Natural killer cell (primary cell): ENCODE data around the gene FNDC3B. TPM values are rescaled to one million over a fixed set of nuclear protein-coding genes. Genes with fewer than 3 reads are reported as not detected.

ENCODE experiments used
- ATAC-seq, 3 donors: fragments of 150-1000 bp in 2 of 3; fragments of 200-7000 bp in 1 of 3; cut with Tn5 transposase; 1 replicate in 1 of 3; 2 replicates in 2 of 3; pipeline ENCODE4 v1.10.0; 2021; ENCODE audit warnings: mild to moderate bottlenecking in 2 of 3, moderate library complexity in 2 of 3
- DNase-seq, 2 donors: peaks; one replicate each; pipeline versions ENCODE4 v3.0.0 to v3.0.0-alpha.2; 2013 to 2021; ENCODE audit warnings: mixed read lengths in 1 of 2
- H3K27ac ChIP-seq: one replicate; pipeline ENCODE4 v1.5.1; 2013; ENCODE audit warnings: mild to moderate bottlenecking, low read length
- H3K27me3 ChIP-seq: one replicate; pipeline ENCODE4 v1.6.1; 2013; ENCODE audit warnings: low read length; ENCODE audit not compliant: control insufficient read depth, insufficient read depth
- H3K36me3 ChIP-seq: one replicate; pipeline ENCODE4 v1.6.1; 2013; ENCODE audit warnings: low read length; ENCODE audit not compliant: control insufficient read depth, insufficient read depth
- H3K4me1 ChIP-seq: one replicate; pipeline ENCODE4 v1.6.1; 2013; ENCODE audit warnings: low read length; ENCODE audit not compliant: control insufficient read depth, insufficient read depth
- H3K4me3 ChIP-seq: one replicate; pipeline ENCODE4 v1.5.1; 2013; ENCODE audit warnings: low read length
- H3K9me3 ChIP-seq: one replicate; pipeline ENCODE4 v1.6.1; 2013; ENCODE audit warnings: low read length; ENCODE audit not compliant: control insufficient read depth, insufficient read depth
- H3K27ac Mint-ChIP-seq, 2 donors: one replicate each; pipeline ENCODE4 v1.8.0; 2022; ENCODE audit warnings: mild to moderate bottlenecking in 2 of 2, mixed read lengths in 2 of 2, moderate library complexity in 1 of 2
- H3K27me3 Mint-ChIP-seq, 2 donors: one replicate each; pipeline ENCODE4 v1.8.0; 2022; ENCODE audit warnings: low read depth in 2 of 2, mixed read lengths in 2 of 2
- H3K36me3 Mint-ChIP-seq: one replicate; pipeline ENCODE4 v1.8.0; 2022; ENCODE audit warnings: mixed read lengths
- H3K4me1 Mint-ChIP-seq, 2 donors: one replicate each; pipeline ENCODE4 v1.8.0; 2022; ENCODE audit warnings: mixed read lengths in 2 of 2
- H3K4me3 Mint-ChIP-seq: one replicate; pipeline ENCODE4 v1.8.0; 2022; ENCODE audit warnings: mild to moderate bottlenecking, moderate library complexity, mixed read lengths
- H3K9me3 Mint-ChIP-seq, 2 donors: one replicate each; pipeline ENCODE4 v1.8.0; 2022; ENCODE audit warnings: mixed read lengths in 2 of 2
- CTCF ChIP-seq: fragments of 200-600 bp; IDR thresholded peaks from one replicate; pipeline ENCODE4 v1.8.0; 2022; ENCODE audit warnings: antibody characterized with exemption
- WGBS: methylation state at CpG from one replicate; pipeline ENCODE4 v1.1.7; 2013; ENCODE audit warnings: missing lambda C conversion rate; ENCODE audit not compliant: insufficient coverage; 5-methylcytosine and 5-hydroxymethylcytosine counted together
- intact Hi-C: fragments of 100-400 bp; cut with micrococcal nuclease; formaldehyde crosslinking; loops from one replicate; pipeline ENCODE4 v1.14.2; 2022
- total RNA-seq, 4 donors: library from RNA; stranded (reverse); fragments of 120-200 nt in 1 of 4; gene quantifications; one replicate each; pipeline versions ENCODE4 v1.2.3 to v1.2.4, GENCODE V29; 2013 to 2022

FNDC3B gene
- total RNA-seq, 3 donors from 2014 or later (not counting 1 experiment from before 2014, with no cell fraction given), result 154 to 214 (median 206) TPM

- no peak for TF ChIP-seq CTCF
- H3K27ac Mint-ChIP-seq, result peak overlapping the region; percentile 2 to 53
- intact Hi-C loops, result no loop called here
- H3K4me1 ChIP-seq, result no peaks in the 10 kb centered on the region
- ATAC-seq (no peak), DNase-seq (no peak)
- 95% methylated on average over 2 of the region's 2 CpGs for WGBS
- H3K9me3 ChIP-seq, result no peaks in the 10 kb centered on the region
- H3K4me3 ChIP-seq, result no peak overlapping the region
- peaks cover 44% of the 10 kb centered on the region for H3K36me3 ChIP-seq
- no peaks in the 10 kb centered on the region for H3K27me3 Mint-ChIP-seq
- H3K9me3 Mint-ChIP-seq, result no peaks in the 10 kb centered on the region
- no peak overlapping the region for H3K27ac ChIP-seq
- H3K36me3 Mint-ChIP-seq, result peaks cover 47% of the 10 kb centered on the region
- H3K27me3 ChIP-seq, result no peaks in the 10 kb centered on the region
- H3K4me1 Mint-ChIP-seq, result peaks cover 17 to 24% of the 10 kb centered on the region in 2 donors
- no peak overlapping the region for H3K4me3 Mint-ChIP-seq
These were observed 341.3 kb downstream of the FNDC3B start for GRCh38 chr3:172380632-172381031.

- no peaks in the 10 kb centered on the region for H3K9me3 ChIP-seq
- no peak for TF ChIP-seq CTCF
- intact Hi-C loops, result no loop called here
- Mint-ChIP-seq H3K9me3 (no peaks in the 10 kb centered on the region), H3K4me3 (no peak overlapping the region), H3K27ac (peak overlapping the region in 1 of 2 donors; percentile 45), H3K27me3 (no peaks in the 10 kb centered on the region), H3K4me1 (peaks cover 22 to 23% of the 10 kb centered on the region in 2 donors), H3K36me3 (peaks cover 44% of the 10 kb centered on the region)
- 93% methylated on average over 3 of the region's 3 CpGs for WGBS
- H3K27ac ChIP-seq, result no peak overlapping the region
- no peaks in the 10 kb centered on the region for H3K27me3 ChIP-seq
- no peak overlapping the region for H3K4me3 ChIP-seq
- H3K4me1 ChIP-seq, result no peaks in the 10 kb centered on the region
- ATAC-seq (no peak), DNase-seq (no peak)
- H3K36me3 ChIP-seq, result peaks cover 33% of the 10 kb centered on the region
These were observed 344.0 kb downstream of the FNDC3B start for GRCh38 chr3:172383306-172383796.

- Mint-ChIP-seq H3K36me3 (peaks cover 29% of the 10 kb centered on the region), H3K27ac (peak overlapping the region in 1 of 2 donors; percentile 61), H3K9me3 (no peaks in the 10 kb centered on the region), H3K4me1 (peaks cover 17 to 23% of the 10 kb centered on the region in 2 donors), H3K4me3 (no peak overlapping the region), H3K27me3 (no peaks in the 10 kb centered on the region)
- ATAC-seq (no peak), DNase-seq (no peak)
- no peaks in the 10 kb centered on the region for H3K9me3 ChIP-seq
- H3K27me3 ChIP-seq, result no peaks in the 10 kb centered on the region
- H3K4me1 ChIP-seq, result no peaks in the 10 kb centered on the region
- TF ChIP-seq CTCF, result no peak
- H3K4me3 ChIP-seq, result no peak overlapping the region
- 92% methylated on average over 2 of the region's 3 CpGs for WGBS
- H3K27ac ChIP-seq, result no peak overlapping the region
- intact Hi-C loops, result no loop called here
- H3K36me3 ChIP-seq, result peaks cover 19% of the 10 kb centered on the region
These were observed 345.5 kb downstream of the FNDC3B start for GRCh38 chr3:172384836-172385235.

- Mint-ChIP-seq H3K4me3 (no peak overlapping the region), H3K4me1 (peaks cover 15 to 20% of the 10 kb centered on the region in 2 donors), H3K27ac (no peak overlapping the region), H3K27me3 (no peaks in the 10 kb centered on the region), H3K9me3 (no peaks in the 10 kb centered on the region), H3K36me3 (no peaks in the 10 kb centered on the region)
- Histone ChIP-seq H3K27me3 (no peaks in the 10 kb centered on the region), H3K4me1 (no peaks in the 10 kb centered on the region), H3K9me3 (no peaks in the 10 kb centered on the region), H3K4me3 (no peak overlapping the region), H3K36me3 (peaks cover 9% of the 10 kb centered on the region), H3K27ac (no peak overlapping the region)
- WGBS, result 99% methylated on average over 4 of the region's 4 CpGs
- ATAC-seq (no peak), DNase-seq (no peak)
- intact Hi-C loops, result no loop called here
- TF ChIP-seq CTCF, result no peak
These were observed 348.4 kb downstream of the FNDC3B start for GRCh38 chr3:172387728-172388127.
